HEK293 (cell line): ENCODE data around the gene MDM4.

Experiments
- CTCF ChIA-PET: fragments of 350-600 bp; formaldehyde crosslinking; extraction: SDS; loops from one replicate; lab custom pipeline; 2021; ENCODE audit warnings: antibody characterized with exemption; lab: Yijun Ruan, JAX
- POLR2A ChIA-PET: fragments of 300-600 bp; formaldehyde crosslinking; extraction: SDS; loops from one replicate; lab custom pipeline; 2020; ENCODE audit warnings: antibody characterized with exemption, inconsistent platforms; lab: Yijun Ruan, JAX
- H3K27ac ChIP-seq: fragments of 200-500 bp; sonication (Bioruptor generic); 2 replicates; pipeline ENCODE4 v1.5.1; 2014; ENCODE audit warnings: low read depth, low read length, control low read depth, inconsistent platforms; ENCODE audit errors: extremely low read depth
- H3K36me3 ChIP-seq, 2 experiments: fragments of 200-500 bp in 1 of 2; sonication (Bioruptor generic) in 1 of 2; 1 replicate in 1 of 2; 2 replicates in 1 of 2; pipeline ENCODE4 v1.5.1; 2014 to 2017; ENCODE audit warnings: inconsistent platforms in 2 of 2, low read length in 2 of 2; ENCODE audit not compliant: control insufficient read depth in 2 of 2, insufficient read depth in 1 of 2
- H3K4me1 ChIP-seq: fragments of 200-500 bp; sonication (Bioruptor generic); 2 replicates; pipeline ENCODE4 v1.5.1; 2014; ENCODE audit warnings: mild to moderate bottlenecking, low read length, inconsistent platforms; ENCODE audit not compliant: control insufficient read depth, insufficient read depth
- H3K4me3 ChIP-seq: 2 replicates; pipeline ENCODE4 v1.5.1; 2011; ENCODE audit warnings: low read depth, mild to moderate bottlenecking, control low read depth, low read length, moderate library complexity
- H3K9me3 ChIP-seq: fragments of 200-500 bp; sonication (Bioruptor generic); 2 replicates; pipeline ENCODE4 v1.5.1; 2014; ENCODE audit warnings: low read depth, low read length, inconsistent platforms; ENCODE audit not compliant: control insufficient read depth, insufficient read depth
- GLI2 ChIP-seq: fragments of 450-650 bp; formaldehyde crosslinking; IDR thresholded peaks from 2 replicates; pipeline ENCODE4; 2017; ENCODE audit warnings: missing biosample characterization, missing genetic modification characterization, low read depth, borderline replicate concordance
- GLI4 ChIP-seq: fragments of 450-650 bp; formaldehyde crosslinking; IDR thresholded peaks from 2 replicates; pipeline ENCODE4 v1.5.1; 2016; ENCODE audit warnings: missing biosample characterization, missing genetic modification characterization
- GLIS2 ChIP-seq: fragments of 450-650 bp; formaldehyde crosslinking; IDR thresholded peaks from 2 replicates; pipeline ENCODE4 v1.5.1; 2016; ENCODE audit warnings: missing biosample characterization, missing genetic modification characterization
- HOXC10 ChIP-seq: sonication (generic); formaldehyde crosslinking; IDR thresholded peaks from 2 replicates; pipeline ENCODE4 v1.8.1; 2023; ENCODE audit warnings: mild to moderate bottlenecking, missing genetic modification reagents
- KLF7 ChIP-seq: fragments of 450-650 bp; formaldehyde crosslinking; IDR thresholded peaks from 2 replicates; pipeline ENCODE4 v1.5.1; 2016; ENCODE audit warnings: missing biosample characterization, missing genetic modification characterization, borderline replicate concordance
- RBAK ChIP-seq: fragments of 450-650 bp; formaldehyde crosslinking; IDR thresholded peaks from 2 replicates; pipeline ENCODE4 v1.5.1; 2016; ENCODE audit warnings: missing biosample characterization, missing genetic modification characterization
- SP2 ChIP-seq: fragments of 450-650 bp; formaldehyde crosslinking; IDR thresholded peaks from 2 replicates; pipeline ENCODE4 v1.5.1; 2016; ENCODE audit warnings: missing biosample characterization, missing genetic modification characterization
- ZBTB1 ChIP-seq: fragments of 450-650 bp; formaldehyde crosslinking; IDR thresholded peaks from 2 replicates; pipeline ENCODE4 v1.5.1; 2016; ENCODE audit warnings: missing biosample characterization, missing genetic modification characterization
- ZBTB17 ChIP-seq: fragments of 450-650 bp; formaldehyde crosslinking; IDR thresholded peaks from 2 replicates; pipeline ENCODE4 v1.5.1; 2016; ENCODE audit warnings: missing biosample characterization, missing genetic modification characterization
- ZFHX2 ChIP-seq: fragments of 450-650 bp; formaldehyde crosslinking; conservative IDR thresholded peaks from 2 replicates; pipeline ENCODE4 v1.5.1; 2016; ENCODE audit warnings: missing biosample characterization, missing genetic modification characterization
- ZNF169 ChIP-seq: fragments of 450-650 bp; formaldehyde crosslinking; IDR thresholded peaks from 2 replicates; pipeline ENCODE4 v1.5.1; 2016; ENCODE audit warnings: missing biosample characterization, missing genetic modification characterization
- ZNF174 ChIP-seq: fragments of 450-650 bp; formaldehyde crosslinking; IDR thresholded peaks from 2 replicates; pipeline ENCODE4 v1.5.0; 2017; ENCODE audit warnings: missing biosample characterization, mild to moderate bottlenecking, missing genetic modification characterization
- ZNF18 ChIP-seq: fragments of 450-650 bp; formaldehyde crosslinking; IDR thresholded peaks from 2 replicates; pipeline ENCODE4 v1.5.1; 2016; ENCODE audit warnings: missing biosample characterization, missing genetic modification characterization
- ZNF202 ChIP-seq: fragments of 450-650 bp; formaldehyde crosslinking; IDR thresholded peaks from 2 replicates; pipeline ENCODE4 v1.5.1; 2016; ENCODE audit warnings: missing biosample characterization, missing genetic modification characterization, borderline replicate concordance
- ZNF292 ChIP-seq: fragments of 450-650 bp; formaldehyde crosslinking; IDR thresholded peaks from 2 replicates; pipeline ENCODE4 v1.5.1; 2016; ENCODE audit warnings: low read depth, missing biosample characterization, missing genetic modification characterization, borderline replicate concordance
- ZNF341 ChIP-seq: fragments of 450-650 bp; formaldehyde crosslinking; IDR thresholded peaks from 2 replicates; pipeline ENCODE4; 2016; ENCODE audit warnings: low read depth, missing biosample characterization, missing genetic modification characterization
- ZNF416 ChIP-seq: fragments of 450-650 bp; formaldehyde crosslinking; IDR thresholded peaks from 2 replicates; pipeline ENCODE4 v1.5.1; 2016; ENCODE audit warnings: missing biosample characterization, missing genetic modification characterization
- ZNF518A ChIP-seq: fragments of 450-650 bp; formaldehyde crosslinking; conservative IDR thresholded peaks from 2 replicates; pipeline ENCODE4 v1.5.1; 2016; ENCODE audit warnings: low read depth, missing biosample characterization, missing genetic modification characterization
- ZNF555 ChIP-seq: fragments of 450-650 bp; formaldehyde crosslinking; conservative IDR thresholded peaks from 2 replicates; pipeline ENCODE4 v1.5.1; 2017; ENCODE audit warnings: missing biosample characterization, mild to moderate bottlenecking, missing genetic modification characterization, inconsistent platforms
- ZNF624 ChIP-seq: fragments of 450-650 bp; formaldehyde crosslinking; IDR thresholded peaks from 2 replicates; pipeline ENCODE4 v1.5.1; 2017; ENCODE audit warnings: missing biosample characterization, missing genetic modification characterization
- ZNF701 ChIP-seq: fragments of 450-650 bp; formaldehyde crosslinking; IDR thresholded peaks from 2 replicates; pipeline ENCODE4 v1.5.1; 2016; ENCODE audit warnings: missing biosample characterization, missing genetic modification characterization
- ZNF747 ChIP-seq: fragments of 450-650 bp; formaldehyde crosslinking; IDR thresholded peaks from 2 replicates; pipeline ENCODE4 v1.5.1; 2016; ENCODE audit warnings: missing biosample characterization, missing genetic modification characterization
- ZNF843 ChIP-seq: fragments of 450-650 bp; formaldehyde crosslinking; IDR thresholded peaks from 2 replicates; pipeline ENCODE4 v1.5.1; 2016; ENCODE audit warnings: missing biosample characterization, missing genetic modification characterization

MDM4 gene

GRCh38 chr1:204565617-204566582 is 49.7 kb downstream of the MDM4 start (continued):
- TF ChIP-seq ZNF555 (tag by site-specific recombination) = no peak
- no peak for TF ChIP-seq ZNF747 (tag by site-specific recombination)
- no peak for TF ChIP-seq ZNF292 (tag by site-specific recombination)
- TF ChIP-seq ZNF341 (tag by site-specific recombination) = no peak
- no peak for TF ChIP-seq ZNF701 (tag by site-specific recombination)
- no peak for TF ChIP-seq RBAK (tag by site-specific recombination)
- no peak for TF ChIP-seq KLF7 (tag by site-specific recombination)

- no peak for TF ChIP-seq ZNF416 (tag by site-specific recombination)
- TF ChIP-seq SP2 (tag by site-specific recombination) = no peak
- TF ChIP-seq GLI2 (tag by site-specific recombination) = no peak
- TF ChIP-seq ZFHX2 (tag by site-specific recombination) = no peak
- no peak for TF ChIP-seq ZBTB1 (tag by site-specific recombination)
- TF ChIP-seq GLI4 (tag by site-specific recombination) = no peak
- no peak overlapping the region for H3K4me3 ChIP-seq
- peaks cover 0 to 4% of the 10 kb centered on the region in 2 experiments; a peak in 1 of 3 replicates for H3K36me3 ChIP-seq
- ChIA-PET CTCF (interaction anchor here (0.6 to 19.5 kb wide), 36 partner anchors 8 to 401 kb away, joined by 3 to 401 read pairs (median 5); no protein-coding TSS in a partner anchor), POLR2A (no interaction called here)
- no peaks in the 10 kb centered on the region for H3K4me1 ChIP-seq
- H3K9me3 ChIP-seq = no peaks in the 10 kb centered on the region
- H3K27ac ChIP-seq = no peak overlapping the region
These were observed 50.4 kb downstream of the MDM4 start for GRCh38 chr1:204566583-204566955.

DNA sequence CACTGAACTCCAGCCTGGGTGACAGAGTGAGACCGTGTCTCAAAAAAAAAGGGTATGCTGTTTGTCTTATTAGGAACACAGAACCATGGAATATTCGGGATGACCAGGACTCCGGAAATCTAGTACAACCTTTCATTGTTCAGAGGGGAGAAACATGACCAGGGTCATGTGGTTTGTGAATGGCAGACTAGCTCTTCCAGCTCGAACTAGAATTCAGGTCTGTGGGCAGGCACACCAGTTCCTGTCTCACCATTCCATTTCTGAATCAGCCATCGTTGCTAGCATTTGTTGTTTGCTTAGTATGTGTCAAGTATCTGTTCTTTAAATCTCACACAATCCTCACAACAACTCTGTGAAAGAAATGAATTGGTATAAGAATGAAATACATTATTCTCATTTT is 50.9 kb downstream of the MDM4 start:
- CTCF ChIA-PET = interaction anchor here (0.6 to 19.5 kb wide), 11 partner anchors 7 to 265 kb away, joined by 3 to 401 read pairs (median 5); no protein-coding TSS in a partner anchor
- POLR2A ChIA-PET = no interaction called here
- Histone ChIP-seq H3K4me3 (no peak overlapping the region), H3K4me1 (no peaks in the 10 kb centered on the region), H3K9me3 (no peaks in the 10 kb centered on the region), H3K27ac (no peak overlapping the region), H3K36me3 (peaks cover 0 to 4% of the 10 kb centered on the region in 2 experiments; a peak in 1 of 3 replicates)
- TF ChIP-seq ZNF169 (tag by site-specific recombination) = no peak
- no peak for TF ChIP-seq ZNF174 (tag by site-specific recombination)
- TF ChIP-seq ZNF202 (tag by site-specific recombination) = no peak
- TF ChIP-seq ZNF18 (tag by site-specific recombination) = no peak
- no peak for TF ChIP-seq ZBTB17
- no peak for TF ChIP-seq GLIS2 (tag by site-specific recombination)
- no peak for TF ChIP-seq ZNF843 (tag by site-specific recombination)
- TF ChIP-seq ZNF518A (tag by site-specific recombination) = no peak
- no peak for TF ChIP-seq ZNF624
- TF ChIP-seq HOXC10 (CRISPR knock-in tag) = no peak
- TF ChIP-seq, all 188 proteins: peak for 0
